CD4-positive, CD25-positive, alpha-beta regulatory T cell (primary cell): ENCODE measurements around the gene KCNAB2. TPM values are rescaled to one million over a fixed set of nuclear protein-coding genes. Genes with fewer than 3 reads are reported as not detected.

Source experiments
- ATAC-seq, 2 donors: fragments of 150-1000 bp; cut with Tn5 transposase; one replicate each; pipeline ENCODE4 v1.10.0; 2021; ENCODE audit warnings: low read depth in 2 of 2, moderate number of reproducible peaks in 2 of 2, moderate library complexity in 1 of 2
- DNase-seq, 3 donors: peaks; one replicate each; pipeline versions ENCODE4 v3.0.0 to v3.0.0-alpha.2; 2012 to 2022; ENCODE audit warnings: mixed read lengths in 1 of 3
- H3K27ac ChIP-seq: one replicate; pipeline ENCODE4 v1.7.0; 2013; ENCODE audit warnings: mild to moderate bottlenecking, low read length; ENCODE audit not compliant: insufficient read depth, poor library complexity, severe bottlenecking
- H3K27me3 ChIP-seq: one replicate; pipeline ENCODE4 v1.7.0; 2013; ENCODE audit warnings: low read length; ENCODE audit not compliant: control insufficient read depth, insufficient read depth
- H3K36me3 ChIP-seq: one replicate; pipeline ENCODE4 v1.7.0; 2013; ENCODE audit warnings: mild to moderate bottlenecking, low read length, moderate library complexity; ENCODE audit not compliant: control insufficient read depth, insufficient read depth
- H3K4me1 ChIP-seq: 2 replicates; pipeline ENCODE4 v1.7.0; 2013; ENCODE audit warnings: mild to moderate bottlenecking, low read length; ENCODE audit not compliant: insufficient read depth, control insufficient read depth, poor library complexity, severe bottlenecking
- H3K4me3 ChIP-seq: one replicate; pipeline ENCODE4 v1.7.0; 2013; ENCODE audit warnings: low read depth, mild to moderate bottlenecking, low read length, moderate library complexity
- H3K9me3 ChIP-seq, 2 experiments: 1 replicate in 1 of 2; 2 replicates in 1 of 2; pipeline ENCODE4 v1.7.0; 2013; ENCODE audit warnings: low read length in 2 of 2, mild to moderate bottlenecking in 1 of 2, moderate library complexity in 1 of 2; ENCODE audit not compliant: control insufficient read depth in 2 of 2
- H3K27ac Mint-ChIP-seq, 3 donors: one replicate each; pipeline ENCODE4 v1.8.0; 2020 to 2022; ENCODE audit warnings: mild to moderate bottlenecking in 3 of 3, mixed read lengths in 3 of 3, moderate library complexity in 2 of 3
- H3K27me3 Mint-ChIP-seq: one replicate; pipeline ENCODE4 v1.8.0; 2022; ENCODE audit warnings: mild to moderate bottlenecking, mixed read lengths
- H3K36me3 Mint-ChIP-seq: one replicate; pipeline ENCODE4 v1.8.0; 2020; ENCODE audit warnings: mixed read lengths
- H3K4me1 Mint-ChIP-seq, 4 donors: one replicate each; pipeline ENCODE4 v1.8.0; 2020 to 2022; ENCODE audit warnings: mixed read lengths in 4 of 4, mild to moderate bottlenecking in 1 of 4
- H3K4me3 Mint-ChIP-seq, 4 donors: one replicate each; pipeline ENCODE4 v1.8.0; 2020 to 2022; ENCODE audit warnings: mild to moderate bottlenecking in 4 of 4, mixed read lengths in 4 of 4, moderate library complexity in 3 of 4
- H3K9me3 Mint-ChIP-seq, 7 donors: one replicate each; pipeline ENCODE4 v1.8.0; 2020 to 2022; ENCODE audit warnings: mixed read lengths in 7 of 7, mild to moderate bottlenecking in 3 of 7, moderate library complexity in 2 of 7
- polyA plus RNA-seq, 4 donors: library from polyadenylated mRNA; unstranded; fragments of 300-500 nt; fragmentation: Illumina TruSeq; gene quantifications; one replicate each; pipeline ENCODE4 v1.2.3, GENCODE V29; 2021
- total RNA-seq: library from RNA; stranded (reverse); gene quantifications from one replicate; pipeline ENCODE4 v1.2.3, GENCODE V29; 2022

Gene KCNAB2
- total and polyA plus RNA-seq, 5 donors from 2014 or later = 21.2 to 244 (median 28.0) TPM

- Mint-ChIP-seq H3K9me3 (no peaks in the 10 kb centered on the region), H3K4me1 (peaks cover 9 to 31% (median 20%) of the 10 kb centered on the region in 4 donors), H3K27ac (peak overlapping the region in 1 of 3 donors; percentile 20), H3K36me3 (peaks cover 16% of the 10 kb centered on the region), H3K4me3 (peak overlapping the region in 2 of 4 donors; percentile 36 to 45), H3K27me3 (no peaks in the 10 kb centered on the region)
- Histone ChIP-seq H3K9me3 (no peaks in the 10 kb centered on the region), H3K27me3 (no peaks in the 10 kb centered on the region), H3K36me3 (peaks cover 6% of the 10 kb centered on the region), H3K27ac (no peak overlapping the region), H3K4me1 (peaks cover 34% of the 10 kb centered on the region), H3K4me3 (no peak overlapping the region)
- ATAC-seq (no peak), DNase-seq (no peak)
These were observed 22.3 kb upstream of the KCNAB2 start for GRCh38 chr1:6023346-6023745.

- H3K9me3 Mint-ChIP-seq = no peaks in the 10 kb centered on the region
- no peaks in the 10 kb centered on the region for H3K9me3 ChIP-seq
- peaks cover 17% of the 10 kb centered on the region for H3K36me3 Mint-ChIP-seq
- H3K27me3 Mint-ChIP-seq = no peaks in the 10 kb centered on the region
- no peak overlapping the region for H3K4me3 ChIP-seq
- DNase-seq = no peak
- H3K36me3 ChIP-seq = peaks cover 8% of the 10 kb centered on the region
- H3K27ac Mint-ChIP-seq = peak overlapping the region in 1 of 3 donors; percentile 32
- no peak for ATAC-seq
- H3K4me1 Mint-ChIP-seq = peaks cover 9 to 41% (median 25%) of the 10 kb centered on the region in 4 donors
- H3K27me3 ChIP-seq = no peaks in the 10 kb centered on the region
- no peak overlapping the region for H3K27ac ChIP-seq
- H3K4me1 ChIP-seq = peaks cover 44% of the 10 kb centered on the region
- H3K4me3 Mint-ChIP-seq = peak overlapping the region in 1 of 4 donors; percentile 31
These were observed 21.3 kb upstream of the KCNAB2 start for GRCh38 chr1:6024376-6024775.

- peaks cover 16 to 52% (median 34%) of the 10 kb centered on the region in 4 donors for H3K4me1 Mint-ChIP-seq
- ATAC-seq (no peak), DNase-seq (no peak)
These were observed 20.2 kb upstream of the KCNAB2 start for GRCh38 chr1:6025269-6026094.

GRCh38 chr1:6026095-6026809, 19.4 kb upstream of the KCNAB2 start:
- Mint-ChIP-seq H3K4me1 (peaks cover 20 to 60% (median 42%) of the 10 kb centered on the region in 4 donors), H3K4me3 (peak overlapping the region; percentile 86 to 96 (median 93))

More at GRCh38 chr1:6025269-6026094, 20.2 kb upstream of the KCNAB2 start:
- no peaks in the 10 kb centered on the region for H3K9me3 Mint-ChIP-seq
- Histone ChIP-seq H3K4me3 (no peak overlapping the region), H3K27me3 (no peaks in the 10 kb centered on the region), H3K4me1 (peaks cover 54% of the 10 kb centered on the region), H3K27ac (peak overlapping the region; percentile 92), H3K36me3 (peaks cover 13% of the 10 kb centered on the region), H3K9me3 (no peaks in the 10 kb centered on the region)
- H3K27ac Mint-ChIP-seq = peak overlapping the region; percentile 97 to 100 (median 98)
- H3K36me3 Mint-ChIP-seq = peaks cover 17% of the 10 kb centered on the region
- peak overlapping the region; percentile 86 to 96 (median 93) for H3K4me3 Mint-ChIP-seq
- H3K27me3 Mint-ChIP-seq = no peaks in the 10 kb centered on the region

DNA sequence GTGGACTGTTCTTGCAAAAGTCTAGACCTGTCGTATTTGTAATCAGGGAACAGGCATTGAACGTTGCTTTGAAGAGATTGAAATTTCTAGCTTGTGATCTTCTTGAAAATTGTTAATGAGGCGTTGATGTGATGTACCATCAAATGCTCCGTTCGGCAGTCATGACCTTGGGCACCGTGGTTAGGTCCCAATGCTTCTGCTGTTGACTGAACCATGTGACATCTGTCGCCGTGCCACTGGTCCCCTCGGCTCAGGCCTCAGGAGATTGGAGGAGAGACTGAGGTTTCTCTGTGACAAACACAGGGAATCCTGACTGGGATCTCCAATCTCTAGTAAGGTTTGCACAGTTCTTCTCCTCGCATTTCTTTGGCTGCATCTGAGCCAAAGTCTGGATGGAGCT, 18.1 kb upstream of the KCNAB2 start:
- peaks cover 13% of the 10 kb centered on the region for H3K36me3 ChIP-seq
- DNase-seq (peak in 1 of 3 donors; percentile 50), ATAC-seq (no peak)
- Mint-ChIP-seq H3K27me3 (no peaks in the 10 kb centered on the region), H3K27ac (peak overlapping the region; percentile 97 to 100 (median 98)), H3K4me1 (peaks cover 20 to 69% (median 48%) of the 10 kb centered on the region in 4 donors), H3K9me3 (no peaks in the 10 kb centered on the region), H3K4me3 (peak overlapping the region; percentile 86 to 96 (median 93)), H3K36me3 (peaks cover 13% of the 10 kb centered on the region)
- H3K27ac ChIP-seq = peak overlapping the region; percentile 92
- no peaks in the 10 kb centered on the region for H3K27me3 ChIP-seq
- H3K4me1 ChIP-seq = peaks cover 74% of the 10 kb centered on the region
- no peaks in the 10 kb centered on the region for H3K9me3 ChIP-seq
- H3K4me3 ChIP-seq = peak overlapping the region; percentile 92

More at GRCh38 chr1:6026095-6026809, 19.4 kb upstream of the KCNAB2 start:
- no peaks in the 10 kb centered on the region for H3K9me3 ChIP-seq
- DNase-seq (peak; percentile 90 to 97 (median 90)), ATAC-seq (peak; percentile 87 to 90)
- Mint-ChIP-seq H3K27ac (peak overlapping the region; percentile 97 to 100 (median 98)), H3K36me3 (peaks cover 20% of the 10 kb centered on the region), H3K27me3 (no peaks in the 10 kb centered on the region), H3K9me3 (no peaks in the 10 kb centered on the region)
- H3K4me1 ChIP-seq = peaks cover 61% of the 10 kb centered on the region
- peaks cover 13% of the 10 kb centered on the region for H3K36me3 ChIP-seq
- H3K27ac ChIP-seq = peak overlapping the region; percentile 92
- H3K4me3 ChIP-seq = peak overlapping the region; percentile 92
- H3K27me3 ChIP-seq = no peaks in the 10 kb centered on the region

GRCh38 chr1:6028042-6028850, 17.4 kb upstream of the KCNAB2 start:
- peaks cover 81% of the 10 kb centered on the region for H3K4me1 ChIP-seq
- Mint-ChIP-seq H3K27me3 (no peaks in the 10 kb centered on the region), H3K4me1 (peaks cover 22 to 75% (median 55%) of the 10 kb centered on the region in 4 donors), H3K27ac (peak overlapping the region; percentile 97 to 100 (median 98)), H3K36me3 (peaks cover 15% of the 10 kb centered on the region), H3K4me3 (peak overlapping the region; percentile 86 to 96 (median 93)), H3K9me3 (no peaks in the 10 kb centered on the region)
- DNase-seq = peak; percentile 35 to 91 (median 78)
- H3K9me3 ChIP-seq = no peaks in the 10 kb centered on the region
- peaks cover 13% of the 10 kb centered on the region for H3K36me3 ChIP-seq
- no peaks in the 10 kb centered on the region for H3K27me3 ChIP-seq
- peak; percentile 60 to 63 for ATAC-seq
- peak overlapping the region; percentile 92 for H3K27ac ChIP-seq
- peak overlapping the region; percentile 92 for H3K4me3 ChIP-seq

GRCh38 chr1:6029351-6029750, 16.3 kb upstream of the KCNAB2 start:
- H3K9me3 ChIP-seq = no peaks in the 10 kb centered on the region
- no peaks in the 10 kb centered on the region for H3K9me3 Mint-ChIP-seq
- peak overlapping the region; percentile 43 to 93 (median 78) for H3K4me3 Mint-ChIP-seq
- ATAC-seq (no peak), DNase-seq (no peak)
- peak overlapping the region; percentile 97 to 100 (median 98) for H3K27ac Mint-ChIP-seq
- H3K36me3 ChIP-seq = peaks cover 13% of the 10 kb centered on the region
- H3K4me3 ChIP-seq = peak overlapping the region; percentile 68
- H3K36me3 Mint-ChIP-seq = peaks cover 16% of the 10 kb centered on the region
- H3K27ac ChIP-seq = peak overlapping the region; percentile 92
- H3K27me3 ChIP-seq = no peaks in the 10 kb centered on the region
- H3K4me1 ChIP-seq = peaks cover 92% of the 10 kb centered on the region
- peaks cover 21 to 85% (median 59%) of the 10 kb centered on the region in 4 donors for H3K4me1 Mint-ChIP-seq
- no peaks in the 10 kb centered on the region for H3K27me3 Mint-ChIP-seq
